Embryonic facial prominence (tissue), 1 donor: ENCODE data around the gene ZNG1C.
"Not testable (repeated sequence)": the region's sequence is repeated elsewhere in the genome, so short reads cannot be mapped to it uniquely, and the experiment has no call there.

Source experiments
- DNase-seq: peaks from one replicate; pipeline ENCODE4 v3.0.0-alpha.2; 2016; ENCODE audit errors: extremely low spot score

The ZNG1C gene

GRCh38 chr9:68342265-68343025, 100.7 kb downstream of the ZNG1C start:
- DNase-seq, result not testable (repeated sequence)

DNA sequence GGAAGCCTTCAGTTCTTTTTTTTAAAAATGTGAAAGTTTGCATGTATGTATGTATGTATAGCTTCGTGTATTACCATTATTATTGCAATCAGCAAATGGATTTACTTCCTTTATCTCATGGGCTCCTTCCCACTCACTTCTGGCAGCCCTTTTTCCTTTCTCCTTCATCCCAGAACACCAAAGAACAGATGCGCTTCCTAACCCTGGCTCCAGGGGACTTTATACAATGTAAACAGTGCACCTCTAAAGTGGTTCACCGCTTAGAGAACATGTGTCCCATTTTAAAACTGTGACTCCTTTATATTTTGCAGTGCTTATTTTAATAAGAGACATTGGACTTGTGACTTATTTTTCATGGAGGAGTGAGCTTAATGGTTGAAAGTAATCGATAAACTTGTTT, 101.5 kb downstream of the ZNG1C start:
- not testable (repeated sequence) for DNase-seq

GRCh38 chr9:68343992-68344391, 102.2 kb downstream of the ZNG1C start:
- not testable (repeated sequence) for DNase-seq
